Heart left ventricle (tissue), 13 donors: ENCODE results near the gene ZSCAN2.
"Not testable (repeated sequence)": the region's sequence is repeated elsewhere in the genome, so short reads cannot be mapped to it uniquely, and the experiment has no call there.

ENCODE experiments used
- POLR2A ChIP-seq, 2 donors: fragments of 450-650 bp; IDR thresholded peaks; one replicate each; pipeline ENCODE4 v1.6.1; 2017; ENCODE audit warnings: antibody characterized with exemption in 2 of 2, mild to moderate bottlenecking in 2 of 2, moderate library complexity in 2 of 2
- TF ChIP-seq, protein P1 (sequence below), 12 donors: fragments of 200-600 bp; sonication (generic) in 4 of 12; IDR thresholded peaks; one replicate each; pipeline versions ENCODE4 v1.5.0 to v1.8.0; 2018 to 2022; ENCODE audit warnings: antibody characterized with exemption in 12 of 12, mild to moderate bottlenecking in 5 of 12
- donor health status: ischemic (EF 13 %, LVEDD 7.1; RV severe dilation, severe dysfunction).
- donor health status: DM: no; HTN: yes; CAD: no.
- donor health status: DM: no; HTN: no; CAD: no.
- donor health status: ischemic (EF 25% LVEDD 6.9; RV normal size, moderate dysfunction).
- donor health status: ischemic (EF 25% LVEDD 5.7; RV mildly dilated, moderate dysfunction).
- donor health status: ischemic (EF 35%, LVEDD 5.7; RV mildly dilated, moderate dysfunction).
- donor health status: nonischemic (EF 11% LVEDD 7.7; RV severe dilation, severe dysfunction).
- donor health status: DM: yes; HTN: yes; CAD: no.
- donor health status: PGD.
- donor health status: ischemic (EF 29% LVEDD 5.4; RV normal size, mild dysfunction).
- donor health status: nonischemic (EF 23%, LVEDD 6.1; RV moderate dilation, normal function).

DNA sequence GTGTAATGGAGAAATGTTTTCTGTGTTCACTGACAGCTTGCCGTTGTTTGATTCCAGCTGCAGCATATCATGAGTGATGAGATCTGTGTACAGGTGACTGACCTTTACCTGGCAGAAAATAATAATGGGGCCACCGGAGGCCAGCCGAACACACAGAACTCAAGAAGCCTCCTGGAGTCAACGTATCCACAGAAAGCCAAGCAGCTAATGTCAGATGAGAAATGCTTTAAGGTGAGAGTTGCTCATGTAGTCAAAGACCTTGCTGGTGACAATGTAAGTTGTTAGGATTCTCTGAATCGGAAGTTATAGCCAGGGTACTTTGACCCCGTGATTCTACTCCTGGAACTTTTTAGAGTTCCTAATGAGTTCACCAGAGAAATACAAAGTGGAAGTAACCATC is 22.9 kb upstream of the ZSCAN2 start:
- TF ChIP-seq POLR2A (IDR thresholded peaks at IDR 0.05) = not testable (repeated sequence)
- TF ChIP-seq, protein P1, sequence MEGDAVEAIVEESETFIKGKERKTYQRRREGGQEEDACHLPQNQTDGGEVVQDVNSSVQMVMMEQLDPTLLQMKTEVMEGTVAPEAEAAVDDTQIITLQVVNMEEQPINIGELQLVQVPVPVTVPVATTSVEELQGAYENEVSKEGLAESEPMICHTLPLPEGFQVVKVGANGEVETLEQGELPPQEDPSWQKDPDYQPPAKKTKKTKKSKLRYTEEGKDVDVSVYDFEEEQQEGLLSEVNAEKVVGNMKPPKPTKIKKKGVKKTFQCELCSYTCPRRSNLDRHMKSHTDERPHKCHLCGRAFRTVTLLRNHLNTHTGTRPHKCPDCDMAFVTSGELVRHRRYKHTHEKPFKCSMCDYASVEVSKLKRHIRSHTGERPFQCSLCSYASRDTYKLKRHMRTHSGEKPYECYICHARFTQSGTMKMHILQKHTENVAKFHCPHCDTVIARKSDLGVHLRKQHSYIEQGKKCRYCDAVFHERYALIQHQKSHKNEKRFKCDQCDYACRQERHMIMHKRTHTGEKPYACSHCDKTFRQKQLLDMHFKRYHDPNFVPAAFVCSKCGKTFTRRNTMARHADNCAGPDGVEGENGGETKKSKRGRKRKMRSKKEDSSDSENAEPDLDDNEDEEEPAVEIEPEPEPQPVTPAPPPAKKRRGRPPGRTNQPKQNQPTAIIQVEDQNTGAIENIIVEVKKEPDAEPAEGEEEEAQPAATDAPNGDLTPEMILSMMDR (IDR thresholded peaks at IDR 0.05) = not testable (repeated sequence)
